ENCODE measurements around the gene PKNOX1.
"Not testable (repeated sequence)": the region's sequence is repeated elsewhere in the genome, so short reads cannot be mapped to it uniquely, and the experiment has no call there.

PKNOX1 gene

DNA sequence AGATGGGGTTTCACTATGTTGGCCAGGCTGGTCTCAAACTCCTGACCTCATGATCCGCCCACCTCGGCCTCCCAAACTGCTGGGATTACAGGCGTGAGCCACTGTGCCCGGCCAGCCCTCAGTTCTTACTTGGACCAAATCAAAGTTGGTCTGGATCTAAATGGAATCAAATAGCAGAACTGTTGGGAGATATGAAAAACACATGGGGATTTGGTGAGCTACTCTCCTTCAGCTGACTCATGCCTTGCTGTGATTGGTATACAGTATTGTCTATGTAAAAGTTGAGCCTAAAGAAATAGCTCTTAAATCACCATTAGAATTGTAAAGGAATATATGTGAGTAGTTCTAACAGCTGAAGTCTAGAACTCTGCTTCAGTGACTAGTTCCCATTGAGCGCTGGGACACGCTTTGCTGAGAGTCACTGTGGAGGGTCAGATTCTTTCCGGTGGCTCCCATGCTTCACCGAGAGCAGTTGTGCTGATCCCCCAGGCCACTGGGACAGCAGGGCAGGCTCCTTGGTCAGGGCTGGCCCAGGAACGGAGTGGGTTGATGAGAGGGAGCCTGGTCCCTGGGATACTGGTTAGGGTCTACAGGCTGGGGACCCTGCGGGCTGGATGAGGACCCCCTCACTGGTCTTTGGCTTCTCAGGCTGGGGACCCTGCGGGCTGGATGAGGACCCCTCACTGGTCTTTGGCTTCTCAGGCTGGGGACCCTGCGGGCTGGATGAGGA is 14.0 kb downstream of the PKNOX1 start:
- peak; percentile 13 for DNase-seq

- not testable (repeated sequence) for DNase-seq
These were observed 15.0 kb downstream of the PKNOX1 start for GRCh38 chr21:42989370-42989769.

- no peak for DNase-seq
These were observed 15.7 kb downstream of the PKNOX1 start for GRCh38 chr21:42989816-42990650.

DNA sequence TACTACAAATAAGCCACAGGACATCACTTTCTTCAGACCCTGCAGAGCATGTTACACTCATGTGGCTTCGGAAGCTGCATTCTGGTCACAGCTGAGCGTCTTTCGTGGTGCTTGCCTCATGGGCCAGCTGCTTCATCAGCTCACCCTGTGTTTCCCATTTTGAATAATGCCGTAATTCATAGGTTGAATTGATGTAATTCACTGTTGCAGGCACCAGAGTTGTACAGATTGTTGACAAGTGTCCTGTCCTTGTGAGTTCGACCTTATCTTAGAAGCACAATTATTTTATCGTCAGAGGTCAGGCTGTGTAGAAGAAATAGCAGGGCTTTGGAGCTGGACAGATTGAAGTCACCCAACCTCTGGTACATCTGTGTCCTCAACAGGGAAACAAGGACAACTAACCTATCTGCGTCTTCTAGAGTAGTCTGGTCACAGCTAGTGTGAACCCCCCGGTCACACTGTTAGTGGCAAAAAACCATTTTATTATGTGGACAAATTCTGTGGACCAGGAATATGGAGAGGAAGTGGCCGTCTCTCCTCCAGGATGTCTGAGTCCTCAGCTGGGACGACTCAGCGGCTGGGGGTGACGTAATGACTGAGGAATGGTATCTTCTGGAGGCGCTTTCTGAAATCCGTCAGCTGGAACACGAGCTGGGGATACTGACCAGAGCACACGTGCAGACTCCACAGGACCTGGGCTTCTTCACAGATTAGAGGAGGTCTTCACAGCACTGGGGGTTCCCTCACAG is 17.8 kb downstream of the PKNOX1 start:
- DNase-seq, result no peak

DNA sequence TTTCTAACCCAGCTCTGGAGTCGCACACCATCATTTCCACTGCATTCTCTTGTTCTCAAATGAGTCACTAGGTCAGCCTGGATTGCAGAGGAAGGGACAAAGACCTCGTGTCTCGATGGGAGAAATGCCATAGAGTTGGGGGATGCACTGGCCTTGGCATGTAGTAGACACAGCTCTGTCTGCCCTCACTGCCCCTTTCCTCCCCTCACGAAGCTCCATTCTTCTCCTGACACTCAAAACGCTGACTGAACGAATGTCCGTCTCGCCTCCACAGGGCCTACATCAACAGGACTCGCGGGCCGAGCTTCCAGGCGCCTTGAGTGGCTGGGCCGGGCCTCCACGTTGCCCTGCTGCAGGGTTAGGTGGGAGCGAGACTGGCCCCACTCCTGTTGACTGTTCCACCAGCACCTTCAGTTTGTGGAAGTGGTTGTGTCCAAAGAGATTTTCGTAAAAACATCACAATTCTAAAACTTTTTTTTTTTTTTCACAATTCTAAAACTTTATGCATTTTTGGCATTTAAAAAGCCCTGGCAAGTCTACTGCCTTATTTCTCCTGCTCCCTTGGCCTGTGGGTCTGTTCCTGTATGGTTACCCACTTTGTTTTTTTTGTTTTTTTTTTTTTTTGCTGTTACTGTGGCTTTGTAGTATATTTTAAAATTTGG is 18.8 kb downstream of the PKNOX1 start:
- no peak for DNase-seq

- no peak for DNase-seq
These were observed 22.7 kb downstream of the PKNOX1 start for GRCh38 chr21:42997053-42997452.

GRCh38 chr21:42997983-42998382 is 23.6 kb downstream of the PKNOX1 start:
- DNase-seq, result not testable (repeated sequence)

GRCh38 chr21:42999152-42999551 is 24.8 kb downstream of the PKNOX1 start:
- not testable (repeated sequence) for DNase-seq

- not testable (repeated sequence) for DNase-seq
These were observed 25.7 kb downstream of the PKNOX1 start for GRCh38 chr21:43000041-43000440.

DNA sequence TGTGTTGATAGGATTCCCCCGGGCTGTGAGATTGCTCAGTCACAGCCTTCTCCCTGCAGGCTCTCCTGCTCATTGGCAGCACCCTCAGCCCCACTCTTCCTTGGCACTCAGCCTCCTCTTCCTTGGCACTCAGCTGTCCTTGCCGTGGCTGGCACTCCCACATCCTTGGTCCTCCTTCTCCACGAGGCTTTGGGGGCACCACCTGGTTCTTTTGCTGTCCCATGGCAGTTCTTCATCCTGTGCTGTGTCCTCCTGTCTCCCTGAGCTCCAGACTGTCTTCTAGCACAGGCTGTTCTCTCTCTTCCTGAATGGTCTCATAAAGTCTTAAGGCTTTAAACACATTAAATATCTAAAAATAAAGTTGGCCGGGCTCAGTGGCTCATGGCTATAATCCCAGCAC is 27.0 kb downstream of the PKNOX1 start:
- DNase-seq, result no peak

GRCh38 chr21:43004926-43005325 is 30.6 kb downstream of the PKNOX1 start:
- no peak for DNase-seq

DNA sequence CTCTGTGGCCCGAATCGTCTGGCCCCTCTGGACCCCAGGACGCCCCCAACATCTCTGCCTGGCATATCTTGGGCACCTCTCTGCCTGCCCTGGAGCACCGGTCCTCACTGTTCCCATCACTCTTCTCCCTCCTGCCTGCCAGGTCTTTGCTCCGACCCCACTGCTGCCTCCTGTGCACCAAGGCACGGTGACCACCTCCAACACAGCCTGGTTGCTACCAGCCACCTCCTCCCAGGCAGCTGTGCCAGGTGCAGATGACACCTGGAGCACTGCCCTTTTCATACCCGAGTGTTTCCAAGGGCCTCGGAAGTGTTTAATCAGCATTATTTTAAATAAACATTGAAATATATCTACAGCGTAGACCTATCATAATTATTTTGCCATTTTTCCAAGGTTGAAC is 31.3 kb downstream of the PKNOX1 start:
- DNase-seq, result no peak

DNA sequence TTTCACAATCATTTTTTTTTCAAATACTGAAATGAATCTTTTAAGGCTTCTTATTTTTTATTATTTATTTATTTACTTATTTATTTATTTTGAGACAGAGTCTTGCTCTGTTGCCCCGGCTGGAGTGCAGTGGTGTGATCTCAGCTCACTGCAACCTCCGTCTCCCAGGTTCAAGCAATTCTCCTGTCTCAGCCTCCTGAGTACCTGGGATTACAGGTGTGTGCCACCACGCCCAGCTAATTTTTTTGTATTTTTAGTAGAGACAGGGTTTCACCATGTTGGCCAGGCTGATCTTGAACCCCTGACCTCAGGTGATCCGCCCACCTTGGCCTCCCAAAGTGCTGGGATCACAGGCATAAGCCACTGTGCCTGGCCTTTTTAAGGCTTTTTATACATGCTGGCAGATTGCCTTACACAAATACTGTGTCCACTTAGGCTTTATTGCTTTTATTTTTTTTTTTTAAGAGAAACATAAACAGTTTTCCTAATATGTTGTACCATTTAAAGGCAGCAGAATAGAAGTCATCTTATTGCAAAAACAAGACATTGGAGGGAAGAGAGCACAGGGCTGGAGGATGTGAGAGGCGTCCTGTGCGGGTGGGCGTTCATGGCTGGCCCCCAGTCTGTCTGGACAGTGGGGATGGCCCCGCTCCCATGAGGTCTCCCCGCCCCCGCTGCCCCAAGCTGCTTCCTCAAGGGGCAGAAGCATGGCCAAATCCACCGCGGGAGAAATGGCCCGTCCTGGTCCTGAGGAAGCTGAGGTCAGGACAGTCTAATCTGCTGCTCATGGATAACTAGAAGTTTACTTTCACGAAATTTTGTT is 31.9 kb downstream of the PKNOX1 start:
- not testable (repeated sequence) for DNase-seq

DNA sequence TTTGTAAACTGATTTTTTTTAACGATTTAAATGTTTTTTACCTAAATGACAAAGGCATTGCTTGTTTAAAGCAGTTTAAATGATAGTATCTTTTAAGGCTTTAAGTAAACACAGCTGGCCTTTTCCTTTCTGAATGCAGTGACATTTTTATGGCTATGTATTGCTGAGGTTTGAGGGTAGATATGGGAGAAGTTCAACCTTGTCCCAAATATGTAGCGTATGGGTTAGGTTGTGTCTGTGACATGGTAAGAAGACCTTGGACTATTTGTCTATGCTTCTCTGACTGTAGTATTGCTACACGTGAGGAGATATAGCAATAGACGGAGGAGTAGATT is 32.5 kb downstream of the PKNOX1 start:
- no peak for DNase-seq

DNA sequence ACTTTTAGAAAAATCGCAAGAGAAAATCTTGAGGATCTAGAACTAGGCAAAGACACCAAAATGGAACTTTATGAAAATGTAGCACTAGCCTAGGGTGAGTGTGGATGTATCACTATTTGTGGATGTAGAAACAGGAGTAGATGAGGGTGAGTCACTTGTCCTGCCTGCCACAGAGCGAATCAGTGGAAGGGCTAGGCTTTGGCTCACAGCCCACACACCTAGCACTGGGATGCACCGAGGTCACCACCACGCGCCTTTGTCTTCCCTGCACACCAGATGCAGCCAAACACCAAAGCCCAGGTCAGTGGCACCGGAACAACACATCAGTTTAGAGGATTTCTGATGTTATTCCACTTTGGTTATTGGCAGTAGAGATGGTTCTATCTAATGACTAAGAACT is 38.2 kb downstream of the PKNOX1 start:
- no peak for DNase-seq

DNA sequence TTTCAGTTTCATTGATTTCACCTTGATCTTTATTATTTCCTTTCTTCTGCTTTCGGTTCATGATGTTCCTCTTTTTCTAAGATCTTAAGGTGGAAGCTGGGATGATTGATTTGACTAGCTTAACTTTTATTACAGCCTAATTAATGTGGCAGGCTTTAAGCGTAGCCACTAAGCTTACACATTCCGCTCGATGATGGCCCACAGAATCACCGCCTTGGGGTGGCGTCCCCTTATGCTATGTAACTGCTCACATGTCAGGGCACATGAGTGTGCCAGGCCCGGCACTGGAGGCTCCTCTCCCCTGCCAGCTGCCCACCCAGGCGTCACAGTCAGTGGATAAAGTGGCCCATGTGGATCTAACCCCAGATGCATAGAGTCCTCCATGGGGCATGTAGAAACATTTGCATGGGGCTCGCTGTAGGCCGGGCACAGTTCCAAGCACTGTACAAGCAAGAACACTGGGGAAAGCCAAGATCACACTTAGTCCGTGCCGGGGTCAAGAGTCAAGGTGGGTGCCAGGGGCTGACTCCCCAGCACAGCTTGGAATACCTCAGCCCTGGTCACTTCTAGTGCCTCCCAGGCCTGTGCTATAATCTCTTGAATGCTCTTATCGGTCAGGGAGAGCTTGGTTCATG is 41.7 kb downstream of the PKNOX1 start:
- no peak for DNase-seq

DNA sequence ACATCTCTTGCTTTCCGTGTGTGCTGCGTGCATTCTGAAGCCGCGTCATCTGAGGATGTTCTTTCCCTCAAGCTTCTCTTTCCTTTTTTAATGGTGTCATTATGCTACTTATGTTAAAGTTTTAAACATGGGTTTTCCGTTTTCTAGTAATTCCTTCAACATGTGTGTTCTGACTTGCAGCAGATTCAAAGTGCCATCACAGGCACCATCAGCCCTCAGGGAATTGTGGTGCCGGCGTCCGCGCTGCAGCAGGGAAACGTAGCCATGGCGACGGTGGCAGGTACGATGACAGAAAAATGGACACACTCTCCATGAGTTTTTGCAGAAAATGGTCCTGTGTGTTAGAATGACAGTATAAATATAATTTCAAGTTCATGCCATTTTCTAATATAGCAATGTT is 42.4 kb downstream of the PKNOX1 start:
- no peak for DNase-seq

DNA sequence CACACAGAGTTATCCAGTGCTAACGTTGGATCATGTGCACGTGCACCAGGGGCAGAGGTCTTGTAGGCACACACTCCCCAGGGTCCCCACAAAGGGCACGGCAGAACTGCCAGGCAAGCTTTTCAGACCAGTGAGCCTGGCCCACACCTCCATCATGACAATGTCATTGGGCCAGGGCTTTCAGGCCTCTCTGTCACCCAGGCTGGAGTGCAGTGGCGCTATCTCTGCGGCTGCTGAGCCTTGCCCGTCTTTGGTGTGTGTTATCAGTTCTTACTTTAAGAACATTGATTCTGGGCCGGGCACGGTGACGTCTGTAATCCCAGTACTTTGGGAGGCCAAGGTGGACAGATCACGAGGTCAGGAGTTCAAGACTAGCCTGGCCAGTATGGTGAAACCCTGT is 44.2 kb downstream of the PKNOX1 start:
- DNase-seq, result no peak

GRCh38 chr21:43020177-43020576 is 45.8 kb downstream of the PKNOX1 start:
- no peak for DNase-seq

- DNase-seq, result no peak
These were observed 46.4 kb downstream of the PKNOX1 start for GRCh38 chr21:43020771-43021170.

DNA sequence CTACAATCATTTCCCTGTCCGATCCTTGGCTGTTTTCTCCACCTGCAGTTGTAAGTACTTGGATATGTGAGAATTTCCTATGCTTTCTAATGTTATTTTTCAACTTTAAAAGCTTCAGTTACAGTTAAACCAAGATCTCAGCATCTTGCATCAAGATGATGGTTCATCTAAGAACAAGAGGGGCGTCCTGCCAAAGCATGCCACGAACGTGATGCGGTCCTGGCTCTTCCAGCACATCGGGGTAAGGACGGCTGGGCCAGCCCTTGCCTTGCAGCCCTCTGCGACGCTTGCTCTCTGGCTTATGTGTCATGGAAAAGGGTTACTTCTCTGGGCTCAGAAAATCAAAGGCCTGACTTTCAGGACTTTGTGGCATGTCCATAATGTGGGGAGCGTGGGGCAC is 46.8 kb downstream of the PKNOX1 start:
- DNase-seq, result no peak

Measured in NCI-H2171 treated with DMSO at 0.1 percent for 48 hours (cell line).